Activated CD8-positive, alpha-beta memory T cell treated with anti-CD3 and anti-CD28 coated beads for 24 hours (primary cell): ENCODE measurements around the gene ZNF221.
"Not testable (repeated sequence)": the region's sequence is repeated elsewhere in the genome, so short reads cannot be mapped to it uniquely, and the experiment has no call there.

Experiments
- DNase-seq: peaks from one replicate; pipeline ENCODE4 v3.0.0-alpha.2; 2020

The ZNF221 gene

DNA sequence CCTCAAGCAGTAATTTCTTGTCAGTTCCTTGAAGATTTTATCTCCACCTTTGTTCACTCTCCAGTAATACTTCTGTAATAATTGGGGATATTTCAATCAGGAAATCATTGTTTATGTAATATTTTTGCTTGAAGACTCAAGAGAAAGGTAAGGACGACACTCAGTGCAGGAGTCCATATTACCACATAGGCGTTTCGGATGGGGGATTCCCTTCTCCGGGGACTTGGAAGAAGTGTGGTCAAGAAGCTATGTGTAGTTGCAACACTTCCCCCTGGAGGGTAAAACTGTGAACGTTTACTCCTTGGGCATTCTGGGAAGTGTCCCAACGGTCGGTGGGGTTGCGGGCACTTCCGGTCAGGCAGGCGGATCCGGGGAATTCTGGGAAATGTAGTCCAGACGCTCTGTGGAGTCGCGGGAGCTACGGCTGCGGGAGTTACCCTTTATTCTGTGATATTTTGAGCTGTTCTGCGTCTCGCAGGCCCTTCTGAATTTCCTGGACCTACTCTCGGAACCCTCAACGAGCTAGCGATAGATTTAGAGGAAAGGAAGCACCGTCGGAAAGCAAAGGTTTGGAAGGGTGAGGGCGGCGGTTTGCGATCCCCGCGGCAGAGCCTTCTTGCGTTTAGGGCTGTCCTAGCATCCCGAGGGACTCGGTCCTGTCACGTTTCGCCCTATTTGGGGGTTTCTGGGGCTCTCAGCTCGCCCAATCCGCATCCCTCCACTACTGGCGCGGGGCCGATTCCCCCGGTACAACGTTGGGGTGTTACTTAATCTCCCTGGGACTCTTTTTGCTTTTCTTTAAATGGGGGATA, at the start of gene ZNF221:
ZNF221 (plus strand) TSS at position 395 of the 812 bp plus-strand sequence. CDS start 11,499 bp downstream, outside the sequence.
- peak; percentile 84 for DNase-seq

DNA sequence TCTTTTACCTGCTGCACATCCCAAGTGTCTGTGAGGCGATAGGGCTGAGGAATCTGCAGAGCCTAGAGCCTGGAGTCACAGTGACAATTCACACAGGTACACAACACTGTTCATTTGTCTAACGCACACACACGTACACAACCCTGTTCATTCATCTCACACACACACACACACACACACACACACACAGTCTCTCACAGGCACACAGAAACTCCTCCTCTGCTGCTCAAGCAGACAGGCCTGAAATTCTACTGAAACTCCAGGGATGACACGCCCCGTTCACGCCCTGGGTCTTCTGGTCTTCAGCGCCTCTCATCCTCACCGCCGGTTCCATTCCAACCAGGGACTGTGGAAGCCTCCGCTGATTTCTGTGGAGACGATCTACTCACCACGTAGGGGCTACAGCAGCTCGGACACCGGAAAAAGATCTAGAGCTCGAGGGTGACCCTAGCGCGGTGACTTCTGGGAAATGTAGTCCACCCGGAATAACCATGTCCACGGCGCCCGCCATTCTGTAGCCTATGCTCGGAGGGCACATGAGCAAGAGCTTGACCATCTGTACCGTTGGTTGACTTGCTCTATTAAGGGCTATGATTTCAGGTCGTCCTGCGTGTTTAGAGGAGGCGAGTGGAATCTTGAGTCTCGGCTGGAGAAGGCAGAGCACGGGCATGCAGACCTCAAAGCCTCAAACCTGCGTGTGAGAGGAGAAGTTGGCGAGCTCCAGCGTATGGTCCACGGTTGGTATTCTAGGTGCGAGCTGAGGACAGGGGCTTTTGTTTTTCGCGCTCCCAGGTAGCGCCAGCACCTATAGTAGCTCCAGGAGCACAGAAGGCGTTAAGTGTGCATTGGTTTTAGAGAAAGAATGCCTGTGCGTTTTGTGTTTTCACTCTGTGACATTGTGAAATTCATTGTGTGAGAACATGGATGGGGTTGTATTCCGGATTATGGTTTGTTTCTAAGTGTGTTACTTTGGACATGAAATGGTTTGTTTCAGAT, 49.3 kb upstream of the ZNF221 start:
- peak; percentile 87 for DNase-seq

DNA sequence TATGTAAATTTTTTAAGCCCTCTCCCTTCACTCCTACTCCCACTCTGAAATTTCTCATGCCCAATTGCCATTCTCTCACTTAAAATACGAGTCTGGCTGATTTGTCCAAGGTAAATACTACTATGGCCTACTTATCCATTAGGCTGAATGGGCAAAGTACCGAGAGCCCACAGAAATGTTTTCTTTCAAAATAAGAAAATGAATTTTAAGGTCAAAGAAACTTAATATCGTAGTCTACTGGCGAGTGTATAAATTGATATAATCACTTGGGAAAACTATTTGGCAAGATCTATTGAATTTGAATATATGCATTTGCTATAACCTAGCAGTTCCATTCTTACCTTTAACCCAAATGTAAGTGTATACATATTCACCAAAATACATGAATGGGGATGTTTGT, 48.6 kb upstream of the ZNF221 start:
- DNase-seq = no peak

DNA sequence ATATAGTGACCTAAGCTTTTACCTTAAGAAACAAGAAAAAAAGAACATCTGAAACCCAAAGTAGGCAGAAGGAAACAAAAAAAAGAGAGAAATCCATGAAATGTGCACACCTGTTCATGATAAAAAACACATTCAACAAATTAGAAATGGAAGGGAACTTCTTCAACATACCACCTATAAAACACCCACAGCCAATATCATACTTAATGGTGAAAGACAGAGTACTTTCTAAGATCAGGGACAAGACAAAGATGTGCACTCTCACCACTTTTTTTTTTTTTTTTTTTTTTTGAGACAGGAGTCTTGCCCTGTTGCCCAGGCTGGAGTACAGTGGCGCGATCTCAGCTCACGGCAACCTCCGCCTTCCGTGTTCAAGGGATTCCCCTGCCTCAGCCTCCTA, 45.1 kb upstream of the ZNF221 start:
- no peak for DNase-seq

- DNase-seq = no peak
Observed at GRCh38 chr19:43906774-43907173, 44.3 kb upstream of the ZNF221 start.

DNA sequence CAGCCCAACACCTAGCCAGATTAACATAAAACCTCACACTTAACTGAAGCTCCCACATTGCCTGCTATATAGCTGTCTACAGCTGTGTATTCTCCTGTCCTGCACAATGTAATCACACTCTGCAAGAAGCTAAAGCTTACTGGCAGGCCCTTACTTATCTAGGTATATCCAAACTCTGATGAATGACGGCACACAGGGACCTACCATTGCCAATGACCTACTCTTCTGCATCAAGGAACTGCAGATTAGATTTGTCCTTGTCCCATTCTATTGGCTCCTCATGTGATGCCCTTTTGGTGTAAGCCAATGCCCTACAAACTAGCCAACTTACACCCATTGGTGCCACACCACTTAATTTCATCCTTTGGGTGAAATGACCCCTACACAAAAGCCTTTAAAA, 42.4 kb upstream of the ZNF221 start:
- no peak for DNase-seq

GRCh38 chr19:43910884-43911283, 40.1 kb upstream of the ZNF221 start:
- no peak for DNase-seq

GRCh38 chr19:43913383-43913782, 37.6 kb upstream of the ZNF221 start:
- no peak for DNase-seq

DNA sequence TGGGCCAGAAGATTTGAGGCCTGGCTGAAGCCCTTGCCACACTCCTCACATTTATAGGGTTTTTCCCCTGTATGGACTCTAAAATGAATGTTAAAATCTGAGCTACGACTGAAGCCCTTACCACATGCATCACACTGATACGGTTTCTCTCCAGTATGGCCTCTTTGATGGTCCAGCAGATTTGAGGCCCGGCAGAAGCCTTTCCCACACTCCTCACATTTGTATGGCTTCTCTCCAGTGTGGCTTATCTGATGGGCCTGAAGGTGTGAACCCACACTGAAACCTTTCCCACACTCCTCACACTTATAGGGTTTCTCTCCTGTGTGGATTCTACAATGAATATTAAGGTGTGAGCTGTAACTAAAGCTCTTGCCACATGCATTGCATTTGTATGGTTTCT, 37.0 kb upstream of the ZNF221 start:
- no peak for DNase-seq

DNA sequence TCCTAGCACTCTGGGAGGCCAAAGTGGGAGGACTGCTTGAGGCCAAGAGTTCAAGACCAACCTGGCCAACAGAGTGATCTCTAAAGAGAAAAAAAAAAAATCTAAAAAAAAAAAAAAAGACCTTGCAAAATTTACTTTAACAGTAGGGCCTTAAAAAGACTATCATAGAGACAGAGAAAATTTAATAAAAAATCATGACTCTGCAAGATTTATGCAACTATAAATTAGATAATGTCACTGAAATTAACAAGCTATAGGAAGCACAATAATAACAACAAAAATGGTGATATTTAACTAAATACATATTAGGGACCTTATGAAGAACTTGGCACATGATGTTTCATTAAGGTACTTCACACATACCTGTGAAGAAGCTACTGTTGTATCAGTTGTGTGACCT, 27.2 kb upstream of the ZNF221 start:
- DNase-seq = no peak

DNA sequence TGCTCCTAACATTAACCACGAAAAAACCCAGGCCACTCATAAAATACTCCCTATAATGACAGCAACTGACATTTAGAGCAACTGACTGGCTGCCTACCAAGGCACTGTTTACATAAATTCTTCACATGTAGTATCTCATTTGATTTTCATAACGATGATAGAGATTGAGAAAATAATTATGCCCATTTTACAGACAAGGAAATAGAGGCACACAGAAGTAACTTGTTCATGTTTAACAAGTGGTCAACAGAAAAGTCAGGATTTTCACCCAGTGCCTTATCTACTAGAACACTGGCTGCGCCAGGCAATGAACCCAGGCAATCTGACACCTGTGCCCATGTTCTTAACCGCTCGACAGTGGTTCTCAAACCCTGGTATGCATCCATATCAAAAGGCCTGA, 22.2 kb upstream of the ZNF221 start:
- DNase-seq = no peak

DNA sequence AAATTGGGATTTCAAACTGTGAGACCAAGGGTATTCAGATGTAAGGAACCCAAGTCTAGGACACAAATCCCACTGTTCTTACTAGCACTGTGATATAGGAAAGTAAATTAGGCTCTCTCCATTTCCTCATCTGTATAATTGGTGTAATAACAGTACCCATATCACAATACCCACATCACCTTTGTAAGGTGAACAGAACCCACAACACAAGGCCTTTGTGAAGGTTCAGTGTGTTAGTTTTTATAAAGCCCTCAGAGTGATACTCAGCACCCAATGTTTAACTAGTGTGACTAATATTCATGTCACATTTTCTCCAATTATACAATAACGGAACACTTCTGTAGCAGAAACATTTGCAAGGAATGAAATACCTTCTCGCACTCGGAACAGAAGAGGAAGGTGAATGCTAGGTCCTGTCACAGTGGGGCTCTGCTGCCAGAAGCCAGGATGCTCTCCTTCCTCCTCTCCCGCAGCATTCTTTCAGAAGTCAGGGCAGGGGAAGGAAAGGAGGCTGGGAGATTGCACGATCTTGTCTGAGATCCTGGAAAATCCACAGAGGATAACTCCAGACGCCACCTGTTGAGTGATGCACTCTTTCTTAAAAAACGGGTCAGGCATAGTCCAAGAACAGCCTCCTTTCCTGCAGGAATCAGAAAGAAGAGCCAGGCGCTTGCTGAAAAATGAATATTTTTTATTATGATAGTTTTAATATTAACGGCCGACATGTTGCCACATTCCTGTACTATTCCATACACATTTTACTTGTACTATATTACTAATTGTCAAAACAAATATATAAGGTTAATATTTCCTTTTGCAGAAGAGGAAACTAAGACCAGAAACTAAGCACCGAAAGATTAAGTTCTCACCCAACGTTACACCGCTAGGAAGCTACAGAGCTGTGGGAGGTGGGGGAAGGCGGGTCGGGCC, 16.7 kb upstream of the ZNF221 start:
- no peak for DNase-seq

DNA sequence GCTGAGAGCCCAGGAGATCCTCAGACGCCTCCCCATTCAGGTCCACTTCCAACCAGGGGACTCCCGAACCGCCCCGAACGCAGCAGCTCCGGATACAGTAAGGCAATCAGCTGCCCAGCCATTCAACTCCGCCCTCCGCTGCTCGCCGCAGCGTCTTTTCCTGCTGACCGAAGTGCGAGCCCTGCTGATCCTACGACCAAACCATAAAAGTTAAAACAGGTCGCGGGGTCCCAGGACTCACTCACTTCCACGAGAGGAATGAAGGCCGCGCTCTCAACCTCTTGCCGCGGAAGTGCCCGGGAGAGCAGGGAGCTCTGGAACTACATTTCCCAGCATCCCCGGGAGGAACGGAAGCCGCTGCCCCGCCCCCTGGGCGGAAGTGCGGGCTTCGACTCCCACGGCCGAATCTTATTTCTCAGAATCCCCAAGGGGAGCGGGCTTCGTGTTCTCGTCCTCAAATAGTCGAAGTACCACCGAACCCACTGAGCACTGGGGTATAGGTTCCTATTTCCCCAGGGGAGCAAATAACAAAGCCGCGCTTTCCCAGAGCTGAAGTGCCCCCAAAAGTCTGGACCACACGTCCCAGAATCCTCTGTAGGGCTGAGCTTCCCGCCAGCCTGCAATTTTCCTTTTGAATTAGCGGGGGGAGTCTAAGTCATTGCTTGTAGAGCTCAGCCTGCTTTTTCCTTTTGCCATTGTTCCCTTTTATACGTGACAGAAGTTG, 15.9 kb upstream of the ZNF221 start, which contains the start of gene ZNF45:
ZNF45 (minus strand) TSS at position 298 of the 724 bp plus-strand sequence. CDS start 13,097 bp downstream, outside the sequence.
- DNase-seq = peak; percentile 93

DNA sequence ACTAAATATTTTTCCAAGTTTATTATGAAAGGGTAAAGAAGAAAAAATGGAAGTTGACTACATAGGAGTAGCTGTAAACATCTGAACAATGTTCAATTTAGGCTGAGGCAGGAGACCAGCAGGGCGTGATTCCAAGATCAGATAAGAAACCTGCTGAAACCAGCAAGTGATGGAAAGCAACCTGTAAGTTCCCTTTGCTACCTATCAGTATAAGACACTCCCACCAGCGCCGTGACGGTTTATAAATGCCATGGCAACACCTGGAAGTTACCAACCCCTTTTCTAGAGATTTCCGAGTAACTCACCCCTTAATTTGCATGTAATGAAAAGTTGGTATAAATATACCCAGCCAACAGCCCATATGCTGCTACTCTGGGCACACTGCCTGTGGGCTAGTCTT, 14.8 kb upstream of the ZNF221 start:
- DNase-seq = no peak

DNA sequence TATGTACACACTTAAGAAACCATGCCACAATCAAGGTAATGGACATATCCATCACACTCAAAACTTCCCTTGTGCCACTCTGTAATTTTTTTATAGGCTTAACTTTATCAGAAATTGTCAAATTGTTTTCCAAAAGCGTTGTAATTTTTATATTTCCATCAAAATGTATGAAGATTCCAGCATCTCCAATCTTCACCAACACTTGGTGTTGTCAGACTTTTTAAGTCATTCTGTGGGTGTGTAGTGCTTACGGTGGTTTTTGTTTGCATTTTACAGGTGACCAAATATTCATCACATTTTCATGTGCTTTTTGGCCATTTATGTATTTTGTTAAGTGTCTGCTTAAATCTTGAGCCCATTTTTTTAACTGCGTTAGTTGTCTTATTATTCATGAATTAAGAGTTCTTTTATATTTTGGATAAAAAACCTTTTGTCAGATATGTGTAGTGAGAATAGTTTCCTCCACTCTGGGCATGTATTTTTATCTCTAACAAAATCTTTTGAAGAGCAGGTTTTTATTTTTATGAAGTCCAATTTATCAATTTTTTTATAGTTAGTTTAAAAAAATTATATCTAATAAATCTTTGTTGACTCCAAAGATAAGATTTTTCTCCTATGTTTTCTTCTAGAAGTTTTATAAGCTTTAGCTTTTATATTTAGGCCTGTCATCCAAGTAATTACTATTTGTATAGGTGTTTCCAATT, 11.3 kb upstream of the ZNF221 start:
- no peak for DNase-seq

DNA sequence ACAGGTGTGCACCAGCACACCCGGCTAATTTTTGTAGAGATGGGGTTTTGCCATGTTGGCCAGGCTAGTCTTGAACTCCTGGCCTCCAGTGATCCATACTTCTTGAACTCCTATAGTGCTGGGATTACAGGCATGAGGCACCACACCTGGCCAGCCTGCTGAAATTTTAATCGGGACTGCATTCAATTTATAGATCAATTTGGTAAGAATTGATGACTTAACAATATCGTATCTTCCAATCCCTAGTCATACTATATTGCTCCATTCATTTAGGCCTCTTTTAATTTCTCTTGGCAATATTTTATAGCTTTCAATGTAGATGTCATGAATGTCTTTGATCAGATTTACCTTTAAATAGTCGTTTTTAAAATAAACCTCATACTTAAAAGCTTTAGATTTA, 10.3 kb upstream of the ZNF221 start:
- no peak for DNase-seq

- no peak for DNase-seq
Observed at GRCh38 chr19:43941209-43941608, 9.8 kb upstream of the ZNF221 start.

- not testable (repeated sequence) for DNase-seq
Observed at GRCh38 chr19:43947412-43947811, 3.6 kb upstream of the ZNF221 start.

GRCh38 chr19:43949803-43950202, 1.2 kb upstream of the ZNF221 start:
- DNase-seq = not testable (repeated sequence)

DNA sequence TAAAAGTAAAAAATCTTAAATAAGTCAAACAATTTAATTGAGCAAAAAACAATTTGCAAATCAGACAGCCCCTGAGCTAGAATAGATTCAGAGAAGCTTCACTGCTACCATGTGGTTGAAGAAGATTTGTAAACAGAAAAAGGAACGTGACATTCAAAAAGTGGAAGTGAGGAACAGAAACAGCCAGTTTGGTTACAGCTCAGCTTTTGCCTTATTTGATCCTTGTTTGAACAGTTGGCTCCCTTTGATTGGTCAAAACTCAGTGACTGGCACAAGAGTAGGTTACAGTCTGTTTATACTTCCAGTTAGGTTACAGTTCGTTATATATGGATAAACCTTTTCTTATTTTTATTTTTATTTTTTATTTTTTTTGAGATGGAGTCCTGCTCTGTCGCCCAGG, 5.8 kb downstream of the ZNF221 start:
- DNase-seq = no peak

- DNase-seq = no peak
Observed at GRCh38 chr19:43957891-43958290, 6.9 kb downstream of the ZNF221 start.
